HG03469 (cell line): ENCODE data around the gene TAF12.
A peak's percentile ranks its signal among the peaks of the same experiment; 100 is the strongest.
"Not testable (repeated sequence)": the region's sequence is repeated elsewhere in the genome, so short reads cannot be mapped to it uniquely, and the experiment has no call there.

ENCODE experiments used
- ATAC-seq: cut with Tn5 transposase; IDR thresholded peaks from one replicate; pipeline ENCODE4 v1.9.1; 2021; ENCODE audit warnings: mild to moderate bottlenecking, moderate library complexity, moderate number of reproducible peaks; ENCODE audit not compliant: unreplicated experiment

Gene TAF12

DNA sequence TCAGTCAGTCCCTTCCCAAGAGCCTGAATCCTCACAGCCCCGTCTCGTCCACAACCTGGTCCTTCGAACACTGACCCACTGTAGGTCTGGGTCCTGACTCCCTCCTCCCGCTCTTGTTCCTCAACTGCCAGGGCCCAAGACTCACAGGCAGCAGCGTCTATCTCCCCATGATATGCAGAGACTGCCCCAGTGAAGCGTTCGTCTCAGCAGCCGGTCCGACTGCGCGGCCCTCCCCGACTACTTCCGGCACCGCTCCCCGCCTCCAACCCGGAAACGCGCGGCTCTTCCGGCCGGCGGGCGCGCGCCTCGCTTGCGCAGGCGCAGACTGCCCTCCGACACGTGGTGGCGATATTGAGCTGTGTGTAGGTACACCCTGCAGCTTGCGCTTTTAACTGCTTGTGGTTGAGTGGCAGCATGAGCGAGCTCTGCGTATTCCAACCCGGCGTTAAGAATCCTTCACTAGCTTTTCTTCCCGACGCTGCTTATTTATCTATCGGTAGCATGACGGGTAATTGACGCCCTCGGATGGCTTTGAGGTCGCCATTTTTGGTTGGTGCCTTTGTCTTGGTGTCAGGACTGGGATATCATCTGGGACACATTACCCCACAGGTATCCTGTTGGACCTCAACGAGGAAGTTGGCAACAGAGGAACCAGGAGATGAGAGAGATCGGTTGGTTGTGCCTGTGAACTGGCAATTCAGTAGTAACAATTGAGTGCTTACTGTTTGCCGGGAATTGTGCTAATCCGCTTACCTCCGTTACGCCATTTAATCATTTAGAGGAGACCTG lies at the start of gene TAF12:
Gene TAF12 (minus strand): TSS at position 221 of the 789 bp plus-strand sequence. CDS start 20,986 bp downstream, outside the sequence.
- ATAC-seq: peak; percentile 51

GRCh38 chr1:28691627-28692026 lies 48.8 kb upstream of the TAF12 start:
- ATAC-seq: not testable (repeated sequence)

DNA sequence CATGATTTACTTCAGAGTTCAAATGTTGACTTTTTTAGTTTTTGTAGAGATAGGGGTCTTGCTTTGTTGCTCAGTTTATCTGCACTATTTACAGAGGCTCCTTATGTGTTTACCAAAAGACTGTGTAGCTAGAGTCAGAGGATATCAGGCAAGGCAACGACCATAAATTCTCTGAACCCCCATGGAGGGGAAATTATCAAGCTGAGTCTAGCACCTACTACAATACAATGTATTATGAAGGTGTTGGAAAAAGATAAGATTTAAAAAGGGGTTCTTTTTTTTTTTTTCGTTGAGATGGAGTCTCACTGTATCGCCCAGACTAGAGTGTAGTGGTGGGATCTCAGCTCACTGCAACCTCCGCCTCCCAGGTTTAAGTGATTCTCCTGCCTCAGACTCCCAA lies 42.1 kb upstream of the TAF12 start:
- ATAC-seq: no peak

- no peak for ATAC-seq
Observed at GRCh38 chr1:28682840-28683239, 40.0 kb upstream of the TAF12 start.

GRCh38 chr1:28680151-28680550 lies 37.3 kb upstream of the TAF12 start:
- no peak for ATAC-seq

DNA sequence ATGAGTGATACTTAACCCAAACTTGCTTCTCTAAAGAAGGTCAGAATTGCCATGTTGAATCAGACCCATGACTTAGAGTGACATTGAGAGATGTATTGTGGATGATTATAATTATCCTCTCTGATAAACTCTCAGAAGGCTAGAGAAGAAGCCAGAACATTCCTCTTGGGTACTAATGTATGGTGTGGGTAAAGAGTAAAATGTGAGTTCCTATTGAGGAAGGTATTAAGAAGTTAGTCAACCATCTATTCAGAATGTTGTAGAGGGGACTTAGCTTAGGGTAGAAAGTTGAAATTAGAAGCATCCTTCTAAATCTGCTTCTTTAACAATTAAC lies 33.0 kb upstream of the TAF12 start:
- ATAC-seq: no peak

DNA sequence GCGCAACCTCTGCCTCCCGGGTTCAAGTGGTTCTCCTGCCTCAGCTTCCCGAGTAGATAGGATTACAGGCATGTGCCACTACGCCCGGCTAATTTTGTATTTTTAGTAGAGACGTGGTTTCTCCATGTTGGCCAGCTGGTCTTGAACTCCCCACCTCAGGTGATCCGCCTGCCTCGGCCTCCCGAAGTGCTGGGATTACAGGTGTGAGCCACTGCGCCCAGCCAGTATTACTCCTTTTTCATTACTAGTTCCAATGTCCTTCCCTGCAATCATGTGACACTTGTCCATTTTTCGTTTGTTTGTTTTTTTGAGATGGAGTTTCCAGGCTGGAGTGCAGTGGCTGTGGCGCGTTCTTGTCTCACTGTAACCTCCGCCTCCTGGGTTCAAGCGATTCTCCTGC lies 30.1 kb upstream of the TAF12 start:
- ATAC-seq: not testable (repeated sequence)

DNA sequence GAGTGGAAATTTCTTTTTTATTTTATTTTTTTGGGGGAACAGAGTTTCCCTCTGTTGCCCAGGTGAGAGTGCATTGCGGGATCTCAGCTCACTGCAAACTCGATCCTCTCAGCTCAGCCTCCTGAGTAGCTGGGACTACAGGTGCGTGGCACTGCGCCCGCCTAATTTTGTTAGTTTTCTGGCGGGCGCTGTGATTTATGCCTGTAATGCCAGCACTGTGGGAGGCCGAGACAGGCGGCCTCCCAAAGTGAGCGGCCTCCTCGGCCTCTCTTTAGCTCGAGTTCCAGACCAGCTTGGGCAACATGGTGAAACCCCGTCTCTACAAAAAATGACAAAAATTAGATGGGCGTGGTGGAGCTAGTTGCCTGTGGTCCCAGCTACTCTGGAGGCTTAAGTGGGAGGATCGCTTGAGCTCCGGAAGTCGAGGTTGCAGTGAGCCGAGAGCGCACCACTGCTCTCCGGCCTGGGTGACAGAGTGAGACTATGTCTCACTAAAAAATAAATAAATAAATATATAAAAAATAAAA lies 28.4 kb upstream of the TAF12 start:
- ATAC-seq: no peak

GRCh38 chr1:28668956-28669723 lies 26.3 kb upstream of the TAF12 start:
- peak; percentile 27 for ATAC-seq

GRCh38 chr1:28668191-28668955 lies 25.5 kb upstream of the TAF12 start, which contains the start of gene GMEB1:
TSS of gene GMEB1 (plus strand) at chr1:28668784. CDS start at chr1:28683613, 14,829 bp downstream.
- ATAC-seq: peak; percentile 59

GRCh38 chr1:28666806-28667205 lies 23.9 kb upstream of the TAF12 start:
- no peak for ATAC-seq

DNA sequence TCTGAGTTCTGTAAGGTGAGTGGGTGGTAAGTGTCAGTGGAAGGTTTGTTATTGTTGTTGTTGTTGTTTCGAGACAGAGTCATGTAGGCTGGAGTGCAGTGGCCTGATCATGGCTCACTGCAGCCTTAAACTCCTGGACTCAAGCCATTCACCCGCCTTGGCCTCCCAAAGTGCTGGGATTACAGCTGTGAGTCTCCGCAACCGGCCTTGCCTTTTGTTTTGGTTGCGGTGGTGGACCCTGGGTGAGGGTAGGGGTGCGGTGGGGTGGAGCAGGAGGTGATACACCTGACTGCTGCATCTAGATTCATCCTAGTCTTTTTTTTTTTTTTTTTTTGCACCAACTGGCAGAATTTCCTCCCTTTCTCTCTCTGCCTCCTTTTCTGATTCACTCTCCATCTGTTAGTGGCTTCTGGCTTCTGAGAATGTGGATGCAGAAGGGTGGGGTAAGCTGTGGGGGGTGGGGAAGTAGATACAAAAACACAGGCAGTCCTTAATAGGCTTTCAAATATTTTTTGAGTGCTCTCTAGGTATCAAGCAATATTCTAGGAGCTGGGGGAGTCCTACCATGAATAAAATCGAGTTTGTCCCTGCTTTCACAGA lies 21.1 kb upstream of the TAF12 start:
- ATAC-seq: no peak

GRCh38 chr1:28656335-28656734 lies 13.5 kb upstream of the TAF12 start:
- no peak for ATAC-seq

GRCh38 chr1:28655448-28656311 lies 12.8 kb upstream of the TAF12 start:
- not testable (repeated sequence) for ATAC-seq

DNA sequence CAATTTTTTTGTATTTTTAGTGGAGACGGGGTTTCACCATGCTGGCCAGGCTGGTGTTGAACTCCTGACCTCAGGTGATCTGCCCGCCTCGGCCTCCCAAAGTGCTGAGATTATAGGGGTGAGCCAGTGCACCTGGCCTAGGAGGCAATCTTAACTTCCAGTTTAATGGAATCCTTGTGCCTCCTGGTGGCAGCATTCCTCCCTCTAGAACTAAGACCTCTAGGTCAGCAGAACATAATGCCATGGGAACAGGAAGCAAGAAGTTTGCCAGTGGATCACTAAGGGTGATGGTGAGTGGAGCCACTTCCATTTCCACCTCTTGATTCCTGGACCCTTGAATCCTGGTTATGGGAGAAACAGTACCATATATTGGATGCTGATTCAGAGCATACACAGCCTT lies 11.0 kb upstream of the TAF12 start:
- not testable (repeated sequence) for ATAC-seq

DNA sequence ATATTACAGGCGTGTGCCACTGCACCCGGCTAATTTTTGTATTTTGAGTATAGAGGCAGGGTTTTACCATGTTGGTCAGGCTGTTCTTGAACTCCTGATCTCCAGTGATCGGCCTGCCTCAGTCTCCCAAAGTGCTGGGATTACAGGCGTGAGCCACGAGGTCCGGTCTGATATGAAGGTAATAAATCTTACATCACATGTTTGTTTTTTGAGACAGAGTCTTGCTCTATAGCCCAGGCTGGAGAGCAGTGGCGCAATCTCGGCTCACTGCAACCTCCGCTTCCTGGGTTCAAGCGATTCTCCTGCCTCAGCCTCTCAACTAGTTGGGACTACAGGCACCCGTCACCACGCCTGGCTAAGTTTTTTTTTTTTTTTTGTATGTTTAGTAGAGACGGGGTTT lies 10.2 kb upstream of the TAF12 start:
- ATAC-seq: not testable (repeated sequence)

DNA sequence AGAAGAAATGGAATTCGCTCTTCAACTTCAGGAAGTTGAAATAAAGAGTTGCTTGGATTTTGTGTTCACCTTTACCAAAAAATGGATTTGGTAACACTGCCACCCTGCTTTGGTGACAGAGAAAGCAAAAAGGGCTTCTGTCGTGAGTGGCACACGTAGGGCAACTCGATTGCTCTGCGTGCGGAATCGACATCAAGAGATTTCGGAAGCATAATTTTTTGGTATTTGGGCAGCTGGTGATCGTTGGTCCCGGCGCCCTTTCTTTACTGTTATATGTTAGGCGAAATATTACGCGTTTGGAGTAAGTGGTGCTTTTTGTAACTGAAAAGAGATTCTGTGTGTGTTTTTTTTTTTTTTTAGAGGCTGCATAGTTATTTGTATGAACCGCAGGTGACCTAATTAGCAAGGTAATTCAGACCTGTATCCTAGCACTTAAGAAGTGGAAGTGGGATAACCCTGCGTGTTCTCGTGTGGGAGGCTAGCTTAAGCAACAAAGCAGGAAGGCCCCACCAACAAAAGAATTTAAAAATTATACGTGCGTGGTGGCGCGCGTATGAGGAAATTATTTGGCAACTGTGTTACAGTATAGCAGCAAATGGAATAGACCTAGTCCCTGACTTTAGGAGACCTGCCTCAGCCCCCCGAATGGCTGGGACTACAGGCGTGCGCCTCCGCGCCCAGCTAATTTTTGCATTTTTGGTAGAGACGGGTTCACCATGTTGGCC lies 5.8 kb upstream of the TAF12 start, which contains the start of gene RNU11:
Gene RNU11 (plus strand): TSS at position 127 of the 725 bp plus-strand sequence.
- peak; percentile 57 for ATAC-seq

DNA sequence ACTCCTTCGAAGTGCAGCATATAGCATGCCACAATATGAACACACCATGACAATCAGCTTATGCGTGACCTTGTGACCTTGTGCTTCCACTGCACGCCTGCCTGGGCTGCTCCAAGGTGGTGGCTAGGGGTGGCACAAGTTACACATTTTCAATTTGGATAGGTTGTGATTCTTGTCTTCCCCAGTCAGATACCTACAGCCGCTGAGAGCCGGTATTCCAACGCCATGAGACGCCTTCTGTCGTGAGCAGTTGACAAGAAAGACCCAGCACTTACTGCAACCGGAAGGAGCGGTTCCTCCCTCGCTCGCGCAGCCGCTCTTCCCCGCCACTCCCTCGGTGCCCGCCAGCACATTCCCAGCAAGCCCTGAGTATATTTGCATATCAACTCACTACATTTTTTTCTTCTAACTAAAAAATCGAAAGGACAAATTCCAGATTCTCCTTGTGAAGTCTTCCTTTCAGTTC lies 5.2 kb upstream of the TAF12 start:
- peak; percentile 35 for ATAC-seq

GRCh38 chr1:28646040-28646439 lies 3.2 kb upstream of the TAF12 start:
- ATAC-seq: no peak
